IMR-90 (cell line): ENCODE results near the gene KNL1. TPM values are rescaled to one million over a fixed set of nuclear protein-coding genes. Genes with fewer than 3 reads are reported as not detected.
A peak's percentile ranks its signal among the peaks of the same experiment; 100 is the strongest.

ENCODE experiments used
- ATAC-seq: fragments of 200-7000 bp; cut with Tn5 transposase; 2 replicates; pipeline ENCODE4 v1.9.1; 2020; ENCODE audit warnings: low read depth, mild to moderate bottlenecking, moderate library complexity
- BruUV-seq: library from RNA; stranded (reverse); fragments of 400-500 nt; replicated peaks from 2 replicates; lab custom pipeline; 2021; lab: Mats Ljungman, UMichigan
- CTCF ChIA-PET: fragments of 300-600 bp; formaldehyde crosslinking; extraction: SDS; loops from one replicate; lab custom pipeline; 2021; ENCODE audit warnings: antibody characterized with exemption; lab: Yijun Ruan, JAX
- POLR2A ChIA-PET: fragments of 300-600 bp; sonication (Branson Sonifier 250); formaldehyde crosslinking; loops from one replicate; lab custom pipeline; 2022; ENCODE audit warnings: antibody characterized with exemption; ENCODE audit not compliant: unreplicated experiment; lab: Charles Lee
- DNase-seq: peaks from one replicate; pipeline ENCODE4 v3.0.0; 2013
- H2AFZ ChIP-seq: replicated peaks from 2 replicates; pipeline ENCODE3; 2013; ENCODE audit warnings: low read length, mild to moderate bottlenecking; ENCODE audit not compliant: poor library complexity
- H2AK5ac ChIP-seq: 2 replicates; pipeline ENCODE4 v1.6.1; 2013; ENCODE audit warnings: low read depth, low read length, inconsistent platforms
- H2AK9ac ChIP-seq: replicated peaks from 2 replicates; pipeline ENCODE3; 2013; ENCODE audit warnings: mild to moderate bottlenecking, low read depth, low read length, moderate library complexity; ENCODE audit not compliant: poor library complexity
- H2BK120ac ChIP-seq: 2 replicates; pipeline ENCODE4 v1.6.1; 2013; ENCODE audit warnings: low read depth, low read length, inconsistent platforms
- H2BK15ac ChIP-seq: 3 replicates; pipeline ENCODE4 v1.6.1; 2013; ENCODE audit warnings: low read depth, low read length, inconsistent platforms
- H2BK20ac ChIP-seq: 2 replicates; pipeline ENCODE4 v1.6.1; 2013; ENCODE audit warnings: low read depth, mild to moderate bottlenecking, inconsistent platforms, low read length, moderate library complexity
- H2BK5ac ChIP-seq: 2 replicates; pipeline ENCODE4 v1.6.1; 2013; ENCODE audit warnings: mild to moderate bottlenecking, low read depth, low read length, inconsistent platforms; ENCODE audit not compliant: poor library complexity, severe bottlenecking
- H3K14ac ChIP-seq: replicated peaks from 2 replicates; pipeline ENCODE4 v1.6.1; 2013; ENCODE audit warnings: low read depth, low read length, inconsistent platforms
- H3K18ac ChIP-seq: 2 replicates; pipeline ENCODE4 v1.6.1; 2013; ENCODE audit warnings: low read depth, low read length, control low read depth
- H3K23ac ChIP-seq: 2 replicates; pipeline ENCODE4 v1.6.1; 2013; ENCODE audit warnings: low read depth, low read length, inconsistent platforms
- H3K27ac ChIP-seq: 2 replicates; pipeline ENCODE4 v1.5.1; 2013; ENCODE audit warnings: mild to moderate bottlenecking, control low read depth, low read length; ENCODE audit not compliant: insufficient read depth
- H3K27me3 ChIP-seq: 2 replicates; pipeline ENCODE4 v1.6.1; 2013; ENCODE audit warnings: low read length; ENCODE audit not compliant: control insufficient read depth, insufficient read depth
- H3K36me3 ChIP-seq: 2 replicates; pipeline ENCODE4 v1.6.1; 2013; ENCODE audit warnings: low read length, mixed read lengths; ENCODE audit not compliant: control insufficient read depth, insufficient read depth
- H3K4ac ChIP-seq: 2 replicates; pipeline ENCODE4 v1.6.1; 2013; ENCODE audit warnings: low read depth, low read length, inconsistent platforms
- H3K4me1 ChIP-seq: 2 replicates; pipeline ENCODE4 v1.6.1; 2013; ENCODE audit warnings: low read length, mixed read lengths; ENCODE audit not compliant: control insufficient read depth, insufficient read depth
- H3K4me2 ChIP-seq: 2 replicates; pipeline ENCODE4 v1.6.1; 2013; ENCODE audit warnings: low read depth, mild to moderate bottlenecking, control low read depth, low read length, moderate library complexity
- H3K4me3 ChIP-seq: 2 replicates; pipeline ENCODE4 v1.5.1; 2013; ENCODE audit warnings: low read depth, mild to moderate bottlenecking, control low read depth, low read length, moderate library complexity; ENCODE audit not compliant: insufficient read depth
- H3K56ac ChIP-seq: 2 replicates; pipeline ENCODE4 v1.6.1; 2013; ENCODE audit warnings: low read length, inconsistent platforms; ENCODE audit not compliant: insufficient read depth; ENCODE audit errors: extremely low read depth
- H3K79me1 ChIP-seq, 2 experiments: 2 replicates each; pipeline ENCODE4 v1.6.1; 2013; ENCODE audit warnings: low read length in 2 of 2, inconsistent platforms in 1 of 2, low read depth in 1 of 2
- H3K9ac ChIP-seq: 2 replicates; pipeline ENCODE4 v1.6.1; 2013; ENCODE audit warnings: low read depth, low read length, control low read depth
- H3K9me1 ChIP-seq: 2 replicates; pipeline ENCODE4 v1.6.1; 2013; ENCODE audit warnings: low read length, inconsistent platforms; ENCODE audit not compliant: insufficient read depth
- H3K9me3 ChIP-seq: 2 replicates; pipeline ENCODE4 v1.6.1; 2013; ENCODE audit warnings: low read length; ENCODE audit not compliant: control insufficient read depth, insufficient read depth
- H4K20me1 ChIP-seq: 2 replicates; pipeline ENCODE4 v1.6.1; 2013; ENCODE audit warnings: low read length, inconsistent platforms; ENCODE audit not compliant: insufficient read depth
- H4K5ac ChIP-seq: 2 replicates; pipeline ENCODE4 v1.6.1; 2013; ENCODE audit warnings: mild to moderate bottlenecking, low read depth, low read length, control low read depth
- H4K8ac ChIP-seq, 2 experiments: 2 replicates each; pipeline ENCODE4 v1.6.1; 2013; ENCODE audit warnings: low read depth in 2 of 2, low read length in 2 of 2, control low read depth in 1 of 2, inconsistent platforms in 1 of 2
- H4K91ac ChIP-seq: 2 replicates; pipeline ENCODE4 v1.6.1; 2013; ENCODE audit warnings: low read depth, low read length, inconsistent platforms; ENCODE audit not compliant: insufficient read depth
- BHLHE40 ChIP-seq: fragments of 150-350 bp; IDR thresholded peaks from 2 replicates; pipeline ENCODE4 v1.6.1; 2016; ENCODE audit warnings: mild to moderate bottlenecking, low read depth, low read length
- CEBPB ChIP-seq: IDR thresholded peaks from 2 replicates; pipeline ENCODE4 v1.6.1; 2012; ENCODE audit warnings: low read depth, low read length, improper control_type of control experiment
- CHD1 ChIP-seq: IDR thresholded peaks from 2 replicates; pipeline ENCODE4 v1.6.1; 2012; ENCODE audit warnings: low read depth, low read length, improper control_type of control experiment
- CTCF ChIP-seq: conservative IDR thresholded peaks from 2 replicates; pipeline ENCODE4 v1.5.1; 2012; ENCODE audit warnings: mild to moderate bottlenecking, low read depth, low read length, improper control_type of control experiment
- FOS ChIP-seq: fragments of 150-350 bp; IDR thresholded peaks from 2 replicates; pipeline ENCODE4 v1.6.1; 2016; ENCODE audit warnings: low read depth, low read length
- MAFK ChIP-seq: IDR thresholded peaks from 2 replicates; pipeline ENCODE4 v1.6.1; 2012; ENCODE audit warnings: low read depth, low read length, improper control_type of control experiment
- MAZ ChIP-seq: IDR thresholded peaks from 2 replicates; pipeline ENCODE4 v1.6.1; 2012; ENCODE audit warnings: low read depth, mild to moderate bottlenecking, low read length, improper control_type of control experiment, moderate library complexity, borderline replicate concordance
- MXI1 ChIP-seq: IDR thresholded peaks from 2 replicates; pipeline ENCODE4 v1.6.1; 2012; ENCODE audit warnings: low read depth, mild to moderate bottlenecking, low read length, moderate library complexity, borderline replicate concordance
- NFE2L2 ChIP-seq: fragments of 150-350 bp; IDR thresholded peaks from 2 replicates; pipeline ENCODE4 v1.6.1; 2016; ENCODE audit warnings: low read depth, mild to moderate bottlenecking, low read length
- POLR2A ChIP-seq: IDR thresholded peaks from 2 replicates; pipeline ENCODE4 v1.6.1; 2012; ENCODE audit warnings: mild to moderate bottlenecking, low read depth, low read length
- RAD21 ChIP-seq: IDR thresholded peaks from 2 replicates; pipeline ENCODE4 v1.6.1; 2012; ENCODE audit warnings: low read length, improper control_type of control experiment
- RCOR1 ChIP-seq: IDR thresholded peaks from 2 replicates; pipeline ENCODE4 v1.6.1; 2012; ENCODE audit warnings: mild to moderate bottlenecking, low read length, improper control_type of control experiment; ENCODE audit not compliant: insufficient replicate concordance
- RFX5 ChIP-seq: IDR thresholded peaks from 2 replicates; pipeline ENCODE4 v1.8.0; 2012; ENCODE audit warnings: low read depth, mild to moderate bottlenecking, low read length, moderate library complexity
- SMC3 ChIP-seq: fragments of 150-350 bp; IDR thresholded peaks from 2 replicates; pipeline ENCODE4 v1.6.1; 2016; ENCODE audit warnings: low read depth, mild to moderate bottlenecking, antibody characterized with exemption, low read length, moderate library complexity
- USF2 ChIP-seq: fragments of 150-350 bp; IDR thresholded peaks from 2 replicates; pipeline ENCODE4 v1.6.1; 2017; ENCODE audit warnings: mild to moderate bottlenecking, antibody characterized with exemption, low read length, low read depth
- dilution Hi-C: fragments of 300-500 bp; cut with HindIII; formaldehyde crosslinking; loops from one replicate; pipeline ENCODE4 v1.14.3; 2018; ENCODE audit warnings: low sequenced_read_pairs; ENCODE audit not compliant: unreplicated experiment
- in situ Hi-C: fragments of 300-500 bp; cut with MboI; formaldehyde crosslinking; loops from 3 replicates; pipeline ENCODE4 v1.14.3; 2019; ENCODE audit warnings: low sequenced_read_pairs, inconsistent platforms, mixed read lengths
- intact Hi-C: fragments of 100-400 bp; cut with micrococcal nuclease; formaldehyde crosslinking; loops from 2 replicates; pipeline ENCODE4 v1.10.0; 2022
- polyA plus RNA-seq, 3 experiments: library from polyadenylated mRNA; depleted of rRNA; stranded (reverse); fragments of >200 nt; gene quantifications; 2 replicates each; pipeline ENCODE4 v1.2.3, GENCODE V29; 2012; ENCODE audit warnings: low replicate concordance in 1 of 3
- total RNA-seq: library from RNA; depleted of rRNA; stranded (reverse); fragments of >200 nt; gene quantifications from 2 replicates; pipeline ENCODE4 v1.2.3, GENCODE V29; 2012
- TF ChIP-seq, protein P1 (sequence below): fragments of 150-350 bp; IDR thresholded peaks from 2 replicates; pipeline ENCODE4 v1.6.1; 2016; ENCODE audit warnings: low read depth, mild to moderate bottlenecking, low read length, moderate library complexity, borderline replicate concordance

Gene KNL1
- total and polyA plus RNA-seq, 2 of the 4 experiments (the other 2 are of a cell fraction): 3.1 to 25.1 TPM

GRCh38 chr15:40618906-40619305, 24.9 kb downstream of the KNL1 start:
- H2BK20ac ChIP-seq: no peak overlapping the region
- POLR2A ChIA-PET: no interaction called here
- H3K14ac ChIP-seq: no peak overlapping the region

More at GRCh38 chr15:40618906-40619305, 24.9 kb downstream of the KNL1 start:
- intact Hi-C loops: no loop called here
- Histone ChIP-seq H2AFZ (no peak overlapping the region), H3K9ac (no peak overlapping the region), H2AK9ac (no peak overlapping the region), H3K79me1 (no peaks in the 10 kb centered on the region), H2BK15ac (no peak overlapping the region), H3K23ac (no peak overlapping the region), H3K4me2 (no peak overlapping the region), H3K27ac (no peak overlapping the region), H2BK5ac (no peak overlapping the region), H2AK5ac (no peak overlapping the region), H3K9me1 (no peaks in the 10 kb centered on the region; the same call in 1 of the 2 replicates), H3K27me3 (no peaks in the 10 kb centered on the region), H4K8ac (no peak overlapping the region), H3K18ac (no peak overlapping the region), H3K4me1 (no peaks in the 10 kb centered on the region), H3K4ac (no peak overlapping the region), H2BK120ac (no peak overlapping the region), H3K56ac (no peak overlapping the region), H4K5ac (no peak overlapping the region), H3K9me3 (no peaks in the 10 kb centered on the region), H4K91ac (no peak overlapping the region), H3K36me3 (peaks cover 2% of the 10 kb centered on the region; the same call in 1 of the 2 replicates), H3K4me3 (no peak overlapping the region), H4K20me1 (no peaks in the 10 kb centered on the region)
- dilution Hi-C loops: no loop called here
- peak; percentile 8 for DNase-seq
- ATAC-seq: no peak
- TF ChIP-seq MAZ: no peak
- no peak for TF ChIP-seq MXI1
- TF ChIP-seq CEBPB: no peak
- no peak for TF ChIP-seq NFE2L2
- TF ChIP-seq POLR2A: no peak
- no peak for TF ChIP-seq RCOR1
- no peak for TF ChIP-seq BHLHE40
- TF ChIP-seq FOS: no peak
- no peak for TF ChIP-seq RAD21
- TF ChIP-seq USF2: no peak
- no peak for TF ChIP-seq MAFK
- TF ChIP-seq, protein P1, sequence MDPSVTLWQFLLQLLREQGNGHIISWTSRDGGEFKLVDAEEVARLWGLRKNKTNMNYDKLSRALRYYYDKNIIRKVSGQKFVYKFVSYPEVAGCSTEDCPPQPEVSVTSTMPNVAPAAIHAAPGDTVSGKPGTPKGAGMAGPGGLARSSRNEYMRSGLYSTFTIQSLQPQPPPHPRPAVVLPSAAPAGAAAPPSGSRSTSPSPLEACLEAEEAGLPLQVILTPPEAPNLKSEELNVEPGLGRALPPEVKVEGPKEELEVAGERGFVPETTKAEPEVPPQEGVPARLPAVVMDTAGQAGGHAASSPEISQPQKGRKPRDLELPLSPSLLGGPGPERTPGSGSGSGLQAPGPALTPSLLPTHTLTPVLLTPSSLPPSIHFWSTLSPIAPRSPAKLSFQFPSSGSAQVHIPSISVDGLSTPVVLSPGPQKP: no peak
- no peak for TF ChIP-seq SMC3
- TF ChIP-seq CTCF: no peak
- TF ChIP-seq RFX5: no peak
- TF ChIP-seq CHD1: no peak
- BruUV-seq: no TSS peak
- CTCF ChIA-PET: no interaction called here
- in situ Hi-C loops: no loop called here
